Inferior parietal cortex (tissue), 1 donor: ENCODE data around the gene ANO3.
"Not testable (repeated sequence)": the region's sequence is repeated elsewhere in the genome, so short reads cannot be mapped to it uniquely, and the experiment has no call there.

Experiments
- DNase-seq: peaks from one replicate; pipeline ENCODE4 v3.0.0-alpha.2; 2016; ENCODE audit errors: extremely low spot score

The ANO3 gene

DNA sequence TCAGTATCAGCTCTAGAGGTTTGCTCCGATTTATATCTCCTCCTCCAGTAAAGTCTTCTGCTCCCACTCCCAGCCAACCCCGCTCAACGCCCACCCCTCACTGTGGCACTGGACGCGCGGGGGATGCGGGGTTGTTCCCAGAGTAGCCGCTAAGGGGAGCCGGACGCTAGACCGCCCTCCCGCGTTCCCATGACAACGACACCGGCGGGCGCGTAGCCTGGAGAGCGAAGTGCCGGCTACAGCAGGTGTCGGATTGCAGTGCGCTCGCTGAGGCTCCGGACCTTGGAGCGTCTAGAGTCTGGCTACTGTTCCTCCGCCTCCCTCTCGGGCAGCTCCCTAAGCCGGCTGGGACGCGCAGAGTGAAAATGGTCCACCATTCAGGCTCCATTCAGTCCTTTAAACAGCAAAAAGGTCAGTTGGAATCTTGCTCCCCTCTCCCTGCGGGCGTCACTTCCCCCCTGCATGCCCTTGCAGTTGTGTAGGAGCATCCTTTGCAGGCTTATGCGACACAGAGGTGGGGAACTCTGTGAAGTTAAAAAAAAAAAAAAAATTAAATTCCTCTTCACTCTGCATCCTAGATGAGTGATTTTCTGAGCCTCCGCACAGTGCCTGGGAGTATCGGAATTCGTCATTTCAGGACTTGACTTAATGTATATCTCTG lies at the start of gene ANO3:
Gene ANO3, plus strand, starts transcription at position 220 of the 661 bp plus-strand sequence. Its CDS starts 146 bp downstream, at position 366.
- DNase-seq: no peak

- no peak for DNase-seq
These were observed 48.0 kb upstream of the ANO3 start for GRCh38 chr11:26283852-26284408.

DNA sequence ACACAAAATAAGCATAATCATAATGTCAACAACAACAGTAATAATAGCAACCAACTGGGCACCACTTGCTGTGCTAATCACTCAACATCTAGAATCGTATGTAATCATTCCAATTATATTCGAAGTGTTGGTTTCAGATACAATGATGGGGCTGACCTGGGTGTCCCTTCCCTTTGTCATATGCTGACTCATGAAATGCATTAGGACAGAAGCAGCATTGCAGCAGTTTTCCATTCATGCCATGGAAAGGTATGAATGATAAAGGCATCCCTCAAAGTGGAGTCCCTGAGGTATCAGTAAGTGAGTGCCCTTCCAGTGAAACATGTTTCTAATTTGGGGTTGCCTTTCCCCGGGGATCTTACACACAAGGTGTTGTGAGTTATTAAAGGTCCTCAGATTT lies 46.3 kb upstream of the ANO3 start:
- no peak for DNase-seq

- no peak for DNase-seq
These were observed 45.4 kb upstream of the ANO3 start for GRCh38 chr11:26286472-26287066.

DNA sequence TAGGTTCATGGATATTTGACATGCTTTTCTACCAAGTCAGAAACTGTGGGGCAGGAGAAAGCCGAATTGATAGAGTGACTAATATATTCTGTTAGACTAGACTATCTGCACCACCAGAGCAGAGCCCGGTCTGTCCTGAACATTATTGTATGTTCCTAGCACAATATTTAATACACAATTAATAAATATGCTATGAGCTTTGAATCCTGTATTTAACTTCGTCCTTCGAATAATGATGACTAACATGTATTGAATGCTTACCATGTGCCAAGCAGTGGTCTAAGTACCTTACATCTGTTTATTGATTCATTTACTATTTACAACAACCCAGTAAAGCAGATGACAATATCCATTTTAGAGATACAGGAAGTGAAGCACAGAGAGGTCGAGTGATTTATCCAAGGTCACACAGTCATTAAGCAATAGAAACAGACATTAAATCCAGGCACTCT lies 44.8 kb upstream of the ANO3 start:
- DNase-seq: no peak

DNA sequence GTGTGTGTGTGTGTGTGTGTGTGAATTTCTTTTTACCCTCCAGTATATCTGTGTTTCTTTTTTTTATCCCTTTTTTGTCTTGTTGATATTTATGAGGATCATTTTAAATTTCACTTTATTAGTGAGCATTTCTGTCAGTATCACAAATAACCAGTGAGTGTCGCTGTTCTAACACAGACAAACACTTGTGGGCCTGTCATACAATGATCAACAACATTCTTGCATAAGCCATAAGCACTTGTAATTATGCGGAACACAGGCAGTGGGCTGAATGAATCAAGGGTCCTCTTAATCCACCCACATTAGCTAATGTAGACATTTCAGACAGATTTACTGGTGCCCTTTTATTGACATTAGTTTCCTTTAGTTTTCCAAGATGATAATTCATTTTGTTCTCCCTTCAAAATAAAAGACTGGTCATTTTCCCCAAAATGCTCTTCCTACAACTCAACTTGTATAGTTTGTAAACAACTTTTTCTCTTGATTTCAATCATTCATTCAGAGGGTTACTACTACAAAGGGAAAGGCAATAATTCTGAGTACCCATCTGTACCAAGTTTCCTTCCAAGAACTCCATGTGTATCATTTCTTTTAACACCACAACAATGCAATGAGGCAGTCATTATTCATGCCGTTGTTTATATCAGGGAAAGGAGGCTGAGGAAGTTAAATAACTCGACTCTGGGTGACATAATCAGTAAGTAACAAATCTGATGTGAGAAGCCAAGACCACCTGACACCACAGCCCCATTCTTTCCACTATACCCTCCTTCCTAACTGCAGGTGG lies 34.5 kb upstream of the ANO3 start:
- DNase-seq: peak; percentile 62

- not testable (repeated sequence) for DNase-seq
These were observed 15.6 kb upstream of the ANO3 start for GRCh38 chr11:26316372-26316771.

DNA sequence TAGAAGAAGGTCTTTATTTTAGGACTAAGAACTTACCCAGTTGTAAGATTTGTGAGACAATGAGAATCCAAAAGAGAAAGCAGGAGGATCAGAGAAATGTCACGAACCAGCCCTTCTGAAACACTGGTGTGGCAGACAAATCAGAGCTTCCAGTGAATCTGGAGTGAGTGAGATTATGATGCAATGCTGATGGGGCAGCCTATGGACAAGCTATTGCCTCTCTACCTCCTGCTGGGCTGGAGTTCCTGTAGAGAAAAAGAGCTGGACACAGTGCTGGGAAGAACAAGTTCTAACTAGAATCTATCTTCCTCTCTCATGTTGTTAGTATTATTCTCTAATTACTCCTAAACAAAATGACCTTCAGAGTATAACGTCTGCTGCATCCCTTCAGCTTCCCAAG lies 12.0 kb upstream of the ANO3 start:
- DNase-seq: no peak

- no peak for DNase-seq
These were observed 10.4 kb upstream of the ANO3 start for GRCh38 chr11:26321516-26321915.

GRCh38 chr11:26322335-26323067 lies 9.4 kb upstream of the ANO3 start:
- DNase-seq: no peak

DNA sequence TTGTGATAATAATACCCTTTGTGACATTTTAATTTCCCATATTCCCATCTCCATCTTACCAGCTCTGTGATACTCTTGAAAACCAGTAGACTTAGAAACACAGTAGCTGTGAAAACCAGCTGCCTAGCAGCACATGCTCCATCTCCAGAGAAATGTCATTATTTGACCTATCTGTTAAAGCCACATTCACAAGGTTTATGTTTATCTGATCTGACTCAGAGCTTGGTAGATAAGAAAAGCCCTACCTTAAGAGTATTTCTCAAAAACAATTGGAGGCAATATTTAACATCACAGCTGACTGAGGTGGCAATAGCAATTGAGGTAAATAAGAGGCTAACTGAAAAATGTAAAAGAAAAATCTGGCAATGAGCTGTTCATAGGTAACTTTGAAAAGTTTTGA lies 8.1 kb upstream of the ANO3 start:
- no peak for DNase-seq

GRCh38 chr11:26324270-26324669 lies 7.7 kb upstream of the ANO3 start:
- DNase-seq: no peak

DNA sequence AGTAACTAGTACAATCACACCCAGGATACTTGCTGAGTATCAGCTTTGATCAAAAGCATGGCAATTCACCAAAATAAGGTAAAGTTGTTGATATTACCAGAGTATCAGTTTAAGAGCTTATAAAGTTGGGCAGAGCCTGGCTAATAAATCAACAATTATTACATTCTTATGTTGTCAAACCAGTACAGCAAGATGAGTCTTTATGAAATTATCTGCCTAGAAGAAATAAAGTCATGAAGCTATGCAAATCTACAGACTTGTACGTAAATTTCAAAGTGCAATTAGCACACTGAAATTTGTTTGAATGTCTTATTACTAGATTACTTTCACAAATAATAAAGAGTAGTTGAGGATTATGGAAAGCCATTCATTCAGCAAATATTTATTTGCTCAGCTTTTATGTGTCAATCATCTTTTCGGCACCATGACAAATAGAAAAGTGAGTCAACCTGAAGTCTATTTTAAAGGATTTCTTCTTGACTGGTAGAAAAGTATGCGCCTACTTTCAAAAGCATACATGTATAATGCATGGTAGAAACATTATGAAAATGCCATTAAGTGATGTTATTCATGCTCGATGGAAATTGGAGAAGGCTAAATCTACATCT lies 5.0 kb upstream of the ANO3 start:
- no peak for DNase-seq

DNA sequence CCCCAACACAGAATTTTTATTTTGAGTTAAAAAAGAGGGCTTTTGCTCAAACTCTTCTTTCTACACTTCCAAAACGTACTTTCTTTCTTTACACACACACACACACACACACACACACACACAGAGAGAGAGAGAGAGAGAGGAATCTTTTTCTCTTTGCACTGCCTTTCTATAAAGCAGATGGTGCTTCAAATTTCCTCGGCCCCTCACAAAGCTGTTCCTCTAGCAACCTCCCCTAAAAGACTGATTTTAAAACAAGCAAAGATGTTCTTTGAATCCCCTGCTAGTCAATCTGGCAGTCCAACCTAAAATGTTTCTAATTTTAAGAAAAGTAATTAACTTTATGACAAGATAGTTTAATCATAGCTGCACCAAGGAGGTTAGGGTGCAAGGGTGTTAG lies 2.7 kb upstream of the ANO3 start:
- no peak for DNase-seq

DNA sequence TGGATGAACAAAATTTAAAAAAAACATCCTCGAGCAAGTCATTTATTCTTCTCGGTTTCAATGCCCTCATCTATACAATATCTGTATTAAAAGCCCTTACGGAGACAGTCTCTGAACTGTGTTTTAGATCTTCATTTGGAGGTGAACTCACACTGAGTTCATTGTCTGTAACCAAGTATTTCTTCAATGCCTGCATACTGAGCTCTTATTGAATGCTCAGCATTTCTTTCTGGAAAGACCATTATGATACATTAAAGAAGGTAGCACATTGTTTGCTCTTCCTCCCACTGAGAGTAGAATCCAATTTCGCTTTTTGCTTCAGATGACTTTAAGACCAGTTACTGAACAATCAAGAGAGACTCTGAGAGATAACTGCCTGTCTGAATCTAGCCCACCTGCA lies 1.7 kb upstream of the ANO3 start:
- no peak for DNase-seq

DNA sequence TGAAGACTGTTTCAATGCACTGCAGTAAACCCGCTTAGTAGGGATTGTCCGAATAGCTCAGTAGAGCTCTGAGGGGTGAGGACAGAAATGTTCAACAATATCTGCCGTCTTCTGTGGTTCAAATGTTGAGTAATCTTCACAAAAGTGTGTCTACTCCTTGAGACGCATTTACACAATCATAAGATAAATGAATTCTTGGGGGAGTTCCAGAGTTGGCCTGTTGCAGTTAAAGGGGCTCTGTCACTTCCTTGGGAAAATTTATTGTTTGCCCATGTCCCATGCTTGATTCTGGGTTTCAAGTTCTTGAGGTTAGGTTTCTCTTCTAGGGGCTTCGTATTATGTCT lies 614 bp downstream of the ANO3 start:
- no peak for DNase-seq

GRCh38 chr11:26333906-26334305 lies 2.0 kb downstream of the ANO3 start:
- DNase-seq: no peak

DNA sequence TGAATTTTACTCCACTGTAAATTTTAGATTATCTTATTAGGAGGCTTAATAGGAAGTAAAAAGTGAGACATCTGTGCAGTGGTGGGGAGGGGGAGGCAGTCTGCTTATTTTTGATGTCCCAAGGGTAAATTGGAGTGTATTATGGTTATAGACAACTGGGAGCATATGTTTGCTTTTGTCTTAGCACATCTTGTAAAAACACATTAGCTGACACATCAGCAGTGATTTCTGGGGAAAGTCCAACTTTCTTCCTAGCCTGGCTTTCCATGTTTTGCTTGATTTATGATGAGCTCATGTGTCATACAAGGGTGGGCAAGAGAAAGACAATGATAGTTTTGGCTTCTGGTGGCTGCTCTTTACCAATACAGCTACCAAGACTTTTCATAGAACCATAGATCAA lies 4.0 kb downstream of the ANO3 start:
- no peak for DNase-seq

GRCh38 chr11:26344647-26345046 lies 12.7 kb downstream of the ANO3 start:
- no peak for DNase-seq

GRCh38 chr11:26348776-26349175 lies 16.8 kb downstream of the ANO3 start:
- no peak for DNase-seq

DNA sequence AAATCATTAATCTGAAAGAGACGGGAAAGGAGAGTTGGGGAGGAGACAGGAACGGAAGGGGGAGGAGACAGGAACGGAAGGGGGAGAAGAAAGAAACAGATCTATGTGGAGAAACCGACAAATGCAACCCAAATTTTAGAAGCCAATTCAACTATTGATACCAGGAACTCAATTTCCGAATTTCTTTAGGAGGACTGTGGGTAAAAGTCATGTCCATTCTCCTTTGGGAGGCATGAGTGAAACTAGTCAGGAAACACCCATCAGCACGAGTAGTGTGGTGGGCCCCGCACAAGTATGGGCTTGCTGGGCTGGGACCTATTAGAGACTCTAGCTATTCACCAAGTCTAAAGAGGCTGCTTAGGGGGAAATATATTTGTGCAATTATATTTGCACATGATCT lies 18.1 kb downstream of the ANO3 start:
- no peak for DNase-seq

DNA sequence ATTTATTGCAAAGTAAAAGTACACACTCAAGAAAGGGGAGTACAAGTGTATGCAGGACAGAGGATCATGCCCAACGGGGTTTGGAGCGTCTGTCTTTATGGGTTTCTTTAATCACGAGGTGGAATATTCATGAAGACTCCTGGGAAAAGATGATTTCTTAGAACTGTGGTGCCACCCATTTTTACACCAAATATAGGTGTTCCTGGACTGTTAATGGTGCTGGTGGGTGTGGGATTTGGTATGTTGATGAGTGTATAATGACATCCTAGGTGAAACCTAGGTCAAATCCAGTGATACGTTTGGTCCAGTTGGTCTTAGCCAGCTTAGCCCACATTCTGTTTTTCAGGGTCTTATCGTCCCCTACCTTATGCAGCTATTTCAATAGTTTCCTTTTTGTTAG lies 21.1 kb downstream of the ANO3 start:
- no peak for DNase-seq
